Astrocyte of the cerebellum (primary cell): ENCODE data around the gene LARP7.

ENCODE experiments used
- DNase-seq: peaks from one replicate; pipeline ENCODE4 v3.0.0-alpha.2; 2011; ENCODE audit warnings: low read depth
- H3K4me3 ChIP-seq: 2 replicates; pipeline ENCODE4 v1.5.1; 2011; ENCODE audit warnings: mild to moderate bottlenecking, low read depth, low read length, moderate library complexity
- CTCF ChIP-seq: IDR thresholded peaks from 2 replicates; pipeline ENCODE4 v1.5.1; 2012; ENCODE audit warnings: low read length, low read depth, moderate library complexity, mild to moderate bottlenecking; ENCODE audit errors: missing control alignments
- in situ Hi-C: cut with HindIII; loops from 2 replicates; pipeline ENCODE4 v1.10.0; 2017; ENCODE audit warnings: low sequenced_read_pairs

The LARP7 gene

DNA sequence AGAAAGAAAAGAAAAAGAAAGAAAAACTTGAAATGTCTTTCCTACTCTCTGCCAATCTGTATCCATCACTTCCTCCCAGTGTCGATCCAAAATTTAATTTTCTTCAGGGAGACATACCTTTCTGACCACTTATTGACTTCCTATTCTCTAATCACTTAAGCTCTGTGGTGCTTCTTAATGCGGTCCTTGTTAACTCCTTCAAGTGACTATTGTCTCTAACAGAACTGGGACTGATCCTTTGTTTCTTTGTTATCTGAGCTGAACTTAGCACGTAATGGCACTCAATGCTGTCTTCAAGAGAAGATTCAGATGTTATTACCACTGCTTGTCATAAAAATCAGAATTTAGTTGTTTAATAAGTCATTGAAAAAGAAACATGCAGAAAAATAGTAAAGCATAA, 31.2 kb downstream of the LARP7 start:
- no peak for TF ChIP-seq CTCF
- in situ Hi-C loops, result no loop called here
- no peak overlapping the region for H3K4me3 ChIP-seq
- DNase-seq, result no peak

- in situ Hi-C loops, result no loop called here
- no peak overlapping the region for H3K4me3 ChIP-seq
- TF ChIP-seq CTCF, result no peak
- no peak for DNase-seq
These were observed 36.1 kb downstream of the LARP7 start for GRCh38 chr4:112673076-112673475.

DNA sequence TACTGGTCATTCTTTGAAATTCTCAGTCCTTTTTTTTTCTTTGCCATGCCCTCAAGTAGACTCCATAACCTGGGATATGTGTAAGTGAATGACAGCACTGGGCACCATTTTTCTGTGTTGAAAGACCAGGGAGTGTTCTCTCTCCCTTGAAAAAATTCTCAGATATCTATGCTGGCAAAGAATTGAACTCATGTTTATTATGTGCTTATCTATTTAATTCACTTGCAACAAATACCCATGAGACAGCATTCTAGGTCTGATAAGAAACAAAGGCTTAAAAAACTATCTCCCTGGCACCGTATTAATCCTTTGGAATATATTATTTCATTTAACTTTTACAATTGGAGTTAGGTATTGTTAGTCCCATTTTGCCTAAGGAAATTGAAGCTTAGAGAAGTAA, 36.7 kb downstream of the LARP7 start:
- DNase-seq, result no peak
- no peak overlapping the region for H3K4me3 ChIP-seq
- TF ChIP-seq CTCF, result no peak
- in situ Hi-C loops, result no loop called here

- in situ Hi-C loops, result no loop called here
- TF ChIP-seq CTCF, result no peak
- H3K4me3 ChIP-seq, result no peak overlapping the region
- no peak for DNase-seq
These were observed 37.4 kb downstream of the LARP7 start for GRCh38 chr4:112674376-112674775.

- DNase-seq, result no peak
- no peak overlapping the region for H3K4me3 ChIP-seq
- no peak for TF ChIP-seq CTCF
- in situ Hi-C loops, result no loop called here
These were observed 40.7 kb downstream of the LARP7 start for GRCh38 chr4:112677519-112678091.

DNA sequence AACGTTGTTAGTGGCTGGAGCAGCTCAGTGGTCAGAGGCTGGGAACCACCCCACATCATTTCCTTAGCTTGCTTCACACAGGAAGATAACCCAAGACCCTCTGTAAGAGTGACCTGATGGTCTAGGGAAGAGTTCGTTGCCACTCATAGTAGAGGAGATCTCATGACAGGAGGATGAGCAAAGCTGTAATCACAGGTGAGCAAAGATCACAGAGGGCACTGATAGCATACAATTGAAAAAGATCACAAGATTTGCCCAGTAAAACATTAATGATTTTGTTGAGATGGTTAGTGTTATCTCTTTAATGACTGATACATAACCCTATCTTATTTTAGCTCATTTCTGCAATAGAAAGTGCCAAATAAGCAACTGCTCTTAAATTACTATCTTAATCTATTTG, 44.1 kb downstream of the LARP7 start:
- no peak for TF ChIP-seq CTCF
- in situ Hi-C loops, result no loop called here
- DNase-seq, result no peak
- no peak overlapping the region for H3K4me3 ChIP-seq

DNA sequence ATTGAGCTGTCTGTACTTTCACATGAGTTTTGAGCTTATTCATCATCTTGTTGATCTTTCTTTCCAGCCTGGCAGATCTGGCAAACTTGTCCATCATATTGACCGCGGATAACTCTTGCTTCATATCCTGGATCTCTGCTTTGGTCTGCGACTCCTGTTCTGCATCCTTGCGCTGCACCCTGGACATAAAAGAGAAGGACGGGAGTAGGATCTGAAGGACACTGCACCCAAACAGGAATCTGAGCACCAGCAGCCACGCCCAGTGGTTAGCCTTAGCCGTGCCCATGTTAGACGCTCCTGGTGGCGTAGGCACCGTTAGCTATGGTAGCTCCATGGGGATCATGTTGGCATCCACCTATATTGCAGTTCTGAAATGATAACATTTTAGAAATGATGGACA, 56.6 kb downstream of the LARP7 start:
- in situ Hi-C loops, result no loop called here
- no peak for DNase-seq
- H3K4me3 ChIP-seq, result no peak overlapping the region
- TF ChIP-seq CTCF, result no peak
